ENCODE data around the gene CCDC33. TPM values are rescaled to one million over a fixed set of nuclear protein-coding genes. Genes with fewer than 3 reads are reported as not detected.
"Not testable (repeated sequence)": the region's sequence is repeated elsewhere in the genome, so short reads cannot be mapped to it uniquely, and the experiment has no call there.

Gene CCDC33
- total RNA-seq, 1 experiment from 2014 or later: not detected

- DNase-seq (ENCODE audit: extremely low read depth, low read depth): no peak
These were observed 116.3 kb downstream of the CCDC33 start for GRCh38 chr15:74352393-74352910.

- DNase-seq (ENCODE audit: extremely low read depth, low read depth): not testable (repeated sequence)
These were observed 117.9 kb downstream of the CCDC33 start for GRCh38 chr15:74353992-74354391.

GRCh38 chr15:74356050-74356449 is 119.9 kb downstream of the CCDC33 start:
- not testable (repeated sequence) for DNase-seq (ENCODE audit: extremely low read depth, low read depth)

DNA sequence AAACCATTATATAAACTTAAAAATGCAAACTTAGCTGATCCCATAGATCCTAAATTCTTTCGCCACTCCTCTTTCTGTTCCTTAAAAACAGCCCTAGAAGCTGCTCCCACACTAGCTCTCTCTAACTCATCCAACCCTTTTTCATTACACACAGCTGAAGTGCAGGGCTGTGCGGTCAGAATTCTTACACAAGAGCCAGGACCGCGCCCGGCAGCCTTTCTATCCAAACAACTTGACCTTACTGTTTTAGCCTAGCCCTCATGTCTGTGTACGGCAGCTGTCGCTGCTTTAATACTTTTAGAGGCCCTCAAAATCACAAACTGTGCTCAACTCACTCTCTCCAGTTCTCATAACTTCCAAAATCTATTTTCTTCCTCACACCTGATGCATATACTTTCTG is 121.4 kb downstream of the CCDC33 start:
- not testable (repeated sequence) for DNase-seq (ENCODE audit: extremely low read depth, low read depth)

- not testable (repeated sequence) for DNase-seq (ENCODE audit: extremely low read depth, low read depth)
These were observed 123.2 kb downstream of the CCDC33 start for GRCh38 chr15:74359376-74359775.

- DNase-seq (ENCODE audit: extremely low read depth, low read depth): not testable (repeated sequence)
These were observed 124.7 kb downstream of the CCDC33 start for GRCh38 chr15:74360855-74361254.

DNA sequence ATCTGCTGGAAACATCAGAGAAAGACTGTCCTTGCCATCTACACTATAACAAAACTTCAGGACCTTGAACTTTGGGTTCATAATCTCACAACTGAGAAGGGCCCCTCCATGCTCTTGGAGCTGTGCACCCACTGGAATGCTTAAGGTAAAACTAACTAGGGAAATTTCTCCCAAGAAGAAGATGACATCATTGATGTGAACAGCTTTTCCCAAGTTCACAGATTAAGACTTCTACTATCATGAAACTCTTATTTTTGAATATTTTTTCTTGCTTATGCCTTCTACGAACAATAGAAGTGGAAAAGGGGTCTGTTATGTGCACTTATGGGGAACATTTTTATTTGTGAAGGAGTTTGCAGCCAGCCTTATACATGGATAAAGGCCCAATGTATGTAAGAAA is 126.4 kb downstream of the CCDC33 start:
- no peak for DNase-seq (ENCODE audit: extremely low read depth, low read depth)

GRCh38 chr15:74364936-74365597 is 128.9 kb downstream of the CCDC33 start:
- DNase-seq (ENCODE audit: extremely low read depth, low read depth): no peak

- no peak for DNase-seq (ENCODE audit: extremely low read depth, low read depth)
These were observed 129.7 kb downstream of the CCDC33 start for GRCh38 chr15:74365598-74366445.

GRCh38 chr15:74367296-74367854 is 131.2 kb downstream of the CCDC33 start, which contains the start of gene CYP11A1:
Gene CYP11A1, minus strand, starts transcription at chr15:74367646. Its CDS starts 61 bp downstream, at chr15:74367585.
- DNase-seq (ENCODE audit: extremely low read depth, low read depth): no peak

DNA sequence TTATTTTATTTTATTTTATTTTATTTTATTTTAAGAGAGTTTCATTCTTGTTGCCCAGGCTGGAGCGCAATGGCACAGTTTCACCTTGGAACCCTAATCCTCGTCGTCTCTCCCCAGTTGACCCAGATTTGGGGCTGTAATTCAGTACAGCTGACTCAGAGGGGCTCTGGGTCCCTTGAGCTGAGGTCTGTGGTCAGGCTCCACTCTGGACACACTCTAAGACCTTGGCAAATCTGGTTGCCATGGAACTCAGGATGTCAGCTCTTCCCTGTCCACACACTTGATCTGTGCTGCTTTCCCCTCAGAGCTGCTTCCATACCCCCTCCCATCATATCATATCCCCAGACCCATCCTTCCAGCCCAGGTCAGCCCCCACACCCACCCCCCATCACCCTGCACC is 132.0 kb downstream of the CCDC33 start:
- no peak for DNase-seq (ENCODE audit: extremely low read depth, low read depth)

- DNase-seq (ENCODE audit: extremely low read depth, low read depth): no peak
These were observed 133.1 kb downstream of the CCDC33 start for GRCh38 chr15:74369084-74369745.

DNA sequence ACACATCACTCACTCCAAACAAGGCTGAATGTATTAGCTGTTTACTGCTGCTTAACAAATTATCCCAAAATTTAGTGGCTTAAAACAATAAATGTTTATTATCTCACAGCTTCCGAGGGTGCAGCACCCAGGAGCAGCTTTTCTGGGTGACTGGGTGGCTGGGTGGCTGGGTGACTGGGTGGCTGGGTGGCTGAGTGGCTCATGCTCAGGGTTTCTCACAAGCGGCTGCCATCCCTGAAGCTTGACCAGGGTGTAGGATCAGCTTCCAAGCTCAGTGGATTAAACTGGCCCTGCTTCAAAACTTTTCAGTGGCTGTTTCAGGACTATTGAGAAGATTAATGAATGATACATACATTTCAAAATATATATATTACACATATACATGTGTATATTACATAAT is 133.6 kb downstream of the CCDC33 start:
- DNase-seq (ENCODE audit: extremely low read depth, low read depth): no peak

- DNase-seq (ENCODE audit: extremely low read depth, low read depth): no peak
These were observed 134.3 kb downstream of the CCDC33 start for GRCh38 chr15:74370471-74370870.

GRCh38 chr15:74373056-74373650 is 137.0 kb downstream of the CCDC33 start:
- no peak for DNase-seq (ENCODE audit: extremely low read depth, low read depth)

DNA sequence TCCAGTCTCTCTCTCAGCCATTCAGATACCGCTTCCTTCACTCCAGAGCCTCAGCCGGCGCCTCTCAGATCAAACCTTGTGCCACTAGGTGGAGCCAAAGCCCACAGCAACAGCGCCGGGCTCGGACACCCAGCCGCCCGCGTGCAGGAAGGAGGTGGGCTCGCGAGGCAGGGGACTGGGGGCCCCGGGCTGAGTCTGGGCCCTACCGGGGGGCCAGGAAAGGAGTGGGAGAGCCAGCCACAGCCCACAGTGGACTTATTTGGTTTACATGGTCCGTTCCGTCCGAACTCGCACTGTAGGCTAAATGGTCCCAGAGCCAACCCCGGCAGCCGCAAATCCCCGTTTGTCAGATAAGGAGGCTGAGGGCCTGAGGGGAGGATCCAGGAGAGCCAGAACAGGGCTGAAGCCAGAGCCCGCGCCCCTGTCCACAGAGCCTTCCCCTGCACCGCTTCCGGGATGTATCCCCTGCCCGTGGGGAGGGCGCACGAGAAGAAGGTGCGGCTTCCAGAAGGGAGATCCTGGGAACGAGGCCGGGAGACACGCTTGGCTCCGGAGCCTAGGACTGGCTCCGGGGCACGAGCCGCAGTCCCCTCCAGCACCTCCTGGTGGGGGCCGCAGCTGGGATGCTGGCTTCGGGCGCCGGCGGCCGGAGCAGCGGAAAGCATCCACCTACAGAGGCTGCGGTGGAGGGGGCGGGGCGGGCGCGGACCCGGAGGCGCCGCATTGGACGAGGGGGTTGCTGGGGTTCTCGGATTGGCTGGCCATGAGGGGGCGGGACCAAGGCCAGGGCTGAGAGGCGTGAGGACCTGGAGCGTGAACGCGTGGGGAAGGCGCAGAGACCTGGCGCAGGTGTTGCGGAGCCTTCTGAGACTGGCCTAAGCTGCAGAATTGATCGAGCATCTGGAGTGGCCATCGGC is 137.9 kb downstream of the CCDC33 start:
- DNase-seq (ENCODE audit: extremely low read depth, low read depth): peak; percentile 87

DNA sequence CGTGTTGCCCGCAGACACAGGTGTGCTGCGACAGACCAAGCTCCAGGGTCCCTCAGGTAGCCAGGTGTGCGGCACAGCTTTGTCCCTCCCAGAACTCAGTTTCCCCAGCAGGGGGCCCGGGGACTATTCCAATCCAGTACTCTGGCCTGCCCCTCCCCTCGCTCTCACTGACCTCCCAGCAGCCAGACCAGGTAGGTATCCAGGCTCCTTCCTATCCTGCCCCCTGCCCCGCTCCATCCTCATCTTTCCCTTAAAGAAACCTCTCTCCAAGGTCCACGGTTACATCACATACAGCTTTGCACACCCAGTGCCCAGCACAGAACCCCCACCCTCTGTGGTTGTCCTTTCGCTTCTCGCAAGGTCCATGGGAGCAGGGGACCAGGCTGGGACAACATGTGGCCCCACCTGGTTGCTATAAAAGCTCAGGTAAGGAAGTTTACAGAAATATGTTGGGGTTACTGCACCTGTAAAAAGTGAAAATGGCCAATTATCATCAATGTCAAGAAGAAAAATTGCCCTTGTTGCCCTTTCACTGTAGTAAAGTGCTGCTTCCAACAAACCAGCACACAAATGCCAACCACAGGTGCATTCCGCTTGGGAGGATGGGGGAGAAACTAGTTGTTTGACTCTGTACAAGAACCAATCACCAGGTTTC is 138.6 kb downstream of the CCDC33 start:
- no peak for DNase-seq (ENCODE audit: extremely low read depth, low read depth)

DNA sequence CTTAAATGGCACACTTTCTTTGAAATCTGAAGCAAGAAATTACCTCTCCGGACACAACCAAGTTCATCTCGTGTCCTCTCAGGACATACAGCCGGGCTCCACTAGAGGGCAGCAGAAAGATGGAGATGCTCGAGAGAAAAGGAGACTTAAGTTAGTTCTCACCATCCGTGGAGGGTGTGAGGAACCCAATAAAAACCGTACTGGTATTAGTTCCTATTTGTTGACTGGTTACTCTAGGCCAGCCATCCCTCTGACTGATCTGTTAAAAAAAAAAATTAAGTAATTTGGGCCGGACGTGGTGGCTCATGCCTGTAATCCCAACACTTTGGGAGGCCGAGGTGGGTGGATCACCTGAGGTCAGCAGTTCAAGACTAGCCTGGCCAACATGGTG is 139.2 kb downstream of the CCDC33 start:
- DNase-seq (ENCODE audit: extremely low read depth, low read depth): peak; percentile 72

DNA sequence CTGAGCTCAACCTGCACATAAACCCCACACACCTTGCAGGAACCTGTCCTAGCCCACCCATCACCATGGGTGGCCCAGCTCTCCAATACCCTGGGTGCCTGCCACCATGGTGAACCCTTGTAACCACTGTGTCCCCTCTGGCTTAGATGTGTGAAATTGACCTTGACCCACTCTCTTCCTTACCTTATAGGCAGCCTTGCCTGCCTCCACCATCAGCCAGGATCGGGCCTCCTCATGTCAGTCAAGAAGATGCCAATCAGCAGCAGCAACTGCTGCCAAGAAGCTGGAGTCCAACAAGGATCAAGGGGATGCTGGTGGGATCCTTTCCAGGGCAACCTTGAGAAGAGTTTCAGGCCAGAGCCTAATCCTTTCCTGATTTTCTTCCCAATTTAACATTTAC is 140.1 kb downstream of the CCDC33 start:
- no peak for DNase-seq (ENCODE audit: extremely low read depth, low read depth)
